ENCODE data around the gene AZU1. TPM values are rescaled to one million over a fixed set of nuclear protein-coding genes. Genes with fewer than 3 reads are reported as not detected.

AZU1 gene
- total and polyA plus RNA-seq, 2 of the 8 experiments (the other 6 are each of a cell fraction or from before 2014, with no cell fraction given) = 0.80 to 1.3 TPM

- no peak overlapping the region for H4K8ac ChIP-seq (ENCODE audit: extremely low read depth, insufficient read depth, low read length)
- H3K4me2 ChIP-seq (ENCODE audit: insufficient read depth in 1 of 2, low read depth in 2 of 2, low read length in 2 of 2) = no peak overlapping the region
- DNase-seq (ENCODE audit: low read depth in 1 of 2, low spot score in 2 of 2) (no peak), FAIRE-seq (no peak)
- H2BK5ac ChIP-seq (ENCODE audit: low read depth, low read length) = no peak overlapping the region
- no peak overlapping the region for H2BK120ac ChIP-seq (replicated peaks; ENCODE audit: low read depth, low read length)
- H3K23me2 ChIP-seq (ENCODE audit: low read depth, low read length) = no peaks in the 10 kb centered on the region
- H3K79me2 ChIP-seq (ENCODE audit: control insufficient read depth in 1 of 2, insufficient read depth in 2 of 2, low read length in 2 of 2) = no peaks in the 10 kb centered on the region
- H3K4me3 ChIP-seq (ENCODE audit: extremely low read depth in 1 of 4, insufficient read depth in 2 of 4, low read depth in 3 of 4, low read length in 4 of 4) = no peak overlapping the region
- no peaks in the 10 kb centered on the region for H3K27me3 ChIP-seq (replicated peaks in 1 of 4; ENCODE audit: control insufficient read depth in 3 of 4, extremely low read depth in 1 of 4, insufficient read depth in 3 of 4, low read length in 3 of 4)
- peaks cover 0 to 5% of the 10 kb centered on the region in 2 experiments for H4K20me1 ChIP-seq (replicated peaks in 1 of 2; ENCODE audit: control insufficient read depth in 1 of 2, insufficient read depth in 2 of 2, low read length in 2 of 2)
- no peak overlapping the region for H3K56ac ChIP-seq (replicated peaks; ENCODE audit: insufficient read length, low read depth, low read length)
- peaks cover 0 to 9% (median under 1%) of the 10 kb centered on the region in 4 experiments; a peak in 4 of 8 replicates for H3K36me3 ChIP-seq (ENCODE audit: control insufficient read depth in 2 of 4, insufficient read depth in 4 of 4, low read length in 3 of 4)
- 93% methylated on average over 13 of the region's 18 CpGs; no CpG with 5 or more reads in 1 of the 2 experiments for WGBS, 2 experiments (ENCODE audit: extremely low coverage in 1 of 2, insufficient coverage in 1 of 2, insufficient read length in 1 of 2, insufficient replicate concordance in 2 of 2, low coverage in 1 of 2, low lambda C conversion rate in 2 of 2, missing lambda C conversion rate in 1 of 2)
- peaks cover 0 to 3% of the 10 kb centered on the region in 2 experiments; a peak in 1 of 4 replicates for H3K9me3 ChIP-seq (ENCODE audit: insufficient read depth in 2 of 2, low read depth in 1 of 2, low read length in 1 of 2)
- peaks cover 2% of the 10 kb centered on the region; the same call in 1 of the 2 replicates for H3K79me1 ChIP-seq (ENCODE audit: low read depth, low read length)
- no peak overlapping the region for H2AK5ac ChIP-seq (ENCODE audit: low read depth, low read length)
- TF ChIP-seq POLR2A (IDR thresholded peaks at IDR 0.05; ENCODE audit: control extremely low read depth in 1 of 2, low read depth in 2 of 2, low read length in 2 of 2) (no peak), POLR2AphosphoS5 (IDR thresholded peaks at IDR 0.05; ENCODE audit: low read depth, low read length) (no peak), NRF1 (IDR thresholded peaks at IDR 0.05; ENCODE audit: low read depth, low read length) (no peak), E2F6 (IDR thresholded peaks at IDR 0.05) (no peak), MAX (IDR thresholded peaks at IDR 0.05) (no peak)
- no peak overlapping the region for H3K4ac ChIP-seq (replicated peaks; ENCODE audit: insufficient read length, low read depth, low read length)
- ChIA-PET POLR2A (ENCODE audit: partially characterized antibody) (interaction anchor here (0.6 to 11.5 kb wide), 4 partner anchors 13 to 103 kb away, joined by 3 to 82 read pairs (median 5); partner anchors contain the start of genes MED16 and RNU6-9), CTCF (ENCODE audit: partially characterized antibody) (interaction anchor here (0.7 to 3.1 kb wide), 10 partner anchors 10 to 205 kb away, joined by 3 to 16 read pairs (median 4); partner anchors contain the start of genes MED16 and RNU6-9)
- no peak overlapping the region for H3K27ac ChIP-seq (ENCODE audit: low read depth, low read length)
- H3K4me1 ChIP-seq (replicated peaks in 1 of 4; ENCODE audit: control insufficient read depth in 3 of 4, insufficient read depth in 4 of 4, low read length in 3 of 4) = peaks cover 0 to 10% (median 4%) of the 10 kb centered on the region in 4 experiments; a peak in 5 of 7 replicates
- no peak overlapping the region for H2BK20ac ChIP-seq (ENCODE audit: low read length)
- no peak overlapping the region for H3K14ac ChIP-seq (ENCODE audit: insufficient read length)
- H3K23ac ChIP-seq (ENCODE audit: insufficient read length) = no peak overlapping the region
- no peak overlapping the region for H3K9ac ChIP-seq (replicated peaks in 1 of 4; ENCODE audit: extremely low read depth in 1 of 4, low read depth in 3 of 4, low read length in 3 of 4)
- H2BK12ac ChIP-seq (ENCODE audit: low read depth, low read length) = no peak overlapping the region
- no peak overlapping the region for H4K91ac ChIP-seq (replicated peaks; ENCODE audit: insufficient read length, low read length)
- no peak overlapping the region for H3K18ac ChIP-seq (ENCODE audit: extremely low read depth, low read length)
- no peak overlapping the region for H2BK15ac ChIP-seq (ENCODE audit: low read length)
- H2AFZ ChIP-seq (ENCODE audit: low read length) = no peak overlapping the region
- H4K5ac ChIP-seq (ENCODE audit: insufficient read length, low read depth, low read length) = no peak overlapping the region
These were observed 48.5 kb downstream of the AZU1 start for GRCh38 chr19:876089-876488.
